Measurements from ENCODE around the gene SULT1E1.

SULT1E1 gene

DNA sequence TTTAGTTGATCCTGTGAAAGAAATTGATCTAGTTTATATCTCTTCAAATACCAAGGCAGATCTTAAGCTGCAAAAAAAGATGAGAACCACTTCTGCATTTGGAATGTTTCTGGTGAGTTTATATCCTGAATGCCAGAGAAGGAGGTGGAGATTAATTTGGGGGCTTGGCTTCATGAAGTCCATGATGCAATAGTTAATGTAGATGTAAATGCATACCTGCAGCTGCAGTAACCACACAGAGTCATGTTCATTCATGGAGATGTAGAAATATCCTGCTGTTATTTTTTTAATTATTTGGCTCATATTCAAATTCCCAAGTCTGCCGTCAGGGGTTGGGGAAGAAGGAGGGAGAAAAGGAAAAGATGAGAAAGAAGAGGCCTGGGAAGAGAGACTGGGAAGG, at the start of gene SULT1E1:
Gene SULT1E1, minus strand, starts transcription at position 94 of the 400 bp plus-strand sequence. CDS start 2,501 bp downstream, outside the sequence.
- DNase-seq, result no peak

DNA sequence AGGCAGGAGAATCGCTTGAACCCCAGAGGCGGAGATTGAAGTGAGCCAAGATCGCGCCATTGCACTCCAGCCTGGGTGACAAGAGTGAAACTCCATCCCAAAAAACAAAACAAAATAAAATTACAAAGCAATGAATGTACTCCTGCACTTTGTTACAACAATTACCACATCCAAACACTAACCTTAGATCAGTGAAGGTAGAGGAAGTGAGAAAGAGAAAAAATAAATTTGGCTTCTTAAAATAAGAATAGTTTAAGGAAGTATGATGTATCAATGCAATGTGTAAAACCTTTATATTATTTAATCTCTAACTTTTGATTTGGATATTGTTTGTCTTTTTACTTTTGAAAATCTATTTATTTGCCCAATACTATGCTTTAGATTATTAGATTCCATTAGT, 49.2 kb upstream of the SULT1E1 start:
- Mint-ChIP-seq H3K27ac (no peak overlapping the region), H3K36me3 (no peaks in the 10 kb centered on the region), H3K4me3 (no peak overlapping the region), H3K9me3 (no peaks in the 10 kb centered on the region), H3K27me3 (no peaks in the 10 kb centered on the region), H3K4me1 (no peaks in the 10 kb centered on the region)
- no peak for DNase-seq
- CTCF ChIA-PET, result no interaction called here

More for the DNA sequence above, at the start of gene SULT1E1:
- CTCF ChIA-PET, result no interaction called here
- H3K36me3 Mint-ChIP-seq, result no peaks in the 10 kb centered on the region
- no peak within 1 kb of the TSS for H3K4me3 Mint-ChIP-seq
- no peaks in the 10 kb centered on the region for H3K4me1 Mint-ChIP-seq
- no peaks in the 10 kb centered on the region for H3K27me3 Mint-ChIP-seq
- H3K9me3 Mint-ChIP-seq, result no peaks in the 10 kb centered on the region
- no peak within 1 kb of the TSS for H3K27ac Mint-ChIP-seq

DNA sequence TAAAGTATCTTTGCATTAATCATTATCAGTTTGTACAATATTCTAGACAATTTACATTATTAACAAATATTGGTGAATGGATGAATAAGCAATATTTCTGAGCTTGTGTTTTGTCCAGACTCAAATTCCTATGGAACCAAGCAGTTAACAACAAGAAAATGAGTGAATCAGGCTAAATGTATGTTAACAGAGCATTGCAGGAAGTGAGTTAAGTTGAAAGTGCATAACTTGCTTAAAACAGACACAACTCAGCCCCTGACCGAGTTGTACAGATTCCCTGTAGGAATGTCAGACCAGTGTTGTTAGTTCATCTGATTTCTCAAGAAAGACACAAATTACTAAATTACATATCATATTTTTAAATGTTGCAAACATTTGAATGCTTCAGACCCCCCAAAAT, 47.2 kb upstream of the SULT1E1 start:
- Mint-ChIP-seq H3K27me3 (no peaks in the 10 kb centered on the region), H3K36me3 (no peaks in the 10 kb centered on the region), H3K27ac (no peak overlapping the region), H3K9me3 (no peaks in the 10 kb centered on the region), H3K4me3 (no peak overlapping the region), H3K4me1 (no peaks in the 10 kb centered on the region)
- CTCF ChIA-PET, result no interaction called here
- DNase-seq, result no peak

DNA sequence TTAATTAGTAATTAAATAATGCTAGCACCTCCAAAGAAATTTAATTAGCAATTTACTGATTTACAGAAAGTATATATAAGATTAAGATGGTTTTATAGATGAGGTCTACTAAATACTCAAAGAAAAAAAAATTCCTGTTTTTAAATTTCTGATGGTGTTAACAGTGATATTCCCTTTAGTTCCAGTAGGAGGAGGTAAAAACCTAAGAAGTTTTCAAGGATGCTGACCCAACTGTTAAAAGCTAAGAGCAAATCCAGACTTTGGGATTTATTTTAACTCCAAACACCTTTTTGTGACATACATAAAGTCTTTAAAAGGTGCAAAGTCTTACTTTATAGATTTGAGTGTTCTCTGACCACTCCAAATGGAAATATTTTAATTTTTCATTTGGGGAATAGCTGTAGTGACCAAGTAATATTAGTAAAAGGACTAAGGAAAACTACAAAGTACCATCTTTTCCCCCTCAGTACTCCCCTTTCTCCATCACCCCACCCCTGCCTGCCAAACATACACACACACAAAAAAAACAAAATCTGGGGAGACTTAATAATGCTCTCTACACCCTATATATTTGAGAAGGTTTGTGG, 36.7 kb upstream of the SULT1E1 start:
- Mint-ChIP-seq H3K4me3 (no peak overlapping the region), H3K36me3 (no peaks in the 10 kb centered on the region), H3K9me3 (no peaks in the 10 kb centered on the region), H3K4me1 (no peaks in the 10 kb centered on the region), H3K27me3 (peaks cover 4% of the 10 kb centered on the region), H3K27ac (no peak overlapping the region)
- no peak for DNase-seq
- CTCF ChIA-PET, result no interaction called here

- H3K36me3 Mint-ChIP-seq, result no peaks in the 10 kb centered on the region
- CTCF ChIA-PET, result interaction anchor here (0.8 kb wide), 1 partner anchor 13 kb away, joined by 3 read pairs; no protein-coding TSS in a partner anchor
- no peaks in the 10 kb centered on the region for H3K9me3 Mint-ChIP-seq
- peaks cover 4% of the 10 kb centered on the region for H3K27me3 Mint-ChIP-seq
- H3K4me3 Mint-ChIP-seq, result no peak overlapping the region
- no peak overlapping the region for H3K27ac Mint-ChIP-seq
- DNase-seq, result no peak
- no peaks in the 10 kb centered on the region for H3K4me1 Mint-ChIP-seq
Measured at GRCh38 chr4:69894721-69895120, 34.8 kb upstream of the SULT1E1 start.

GRCh38 chr4:69894186-69894585, 34.2 kb upstream of the SULT1E1 start:
- H3K4me3 Mint-ChIP-seq, result no peak overlapping the region
- no peaks in the 10 kb centered on the region for H3K36me3 Mint-ChIP-seq
- H3K9me3 Mint-ChIP-seq, result no peaks in the 10 kb centered on the region
- H3K27me3 Mint-ChIP-seq, result peaks cover 4% of the 10 kb centered on the region
- CTCF ChIA-PET, result interaction anchor here (0.5 to 0.8 kb wide), 2 partner anchors 13 to 25 kb away, joined by 3 read pairs; no protein-coding TSS in a partner anchor
- H3K27ac Mint-ChIP-seq, result no peak overlapping the region
- no peaks in the 10 kb centered on the region for H3K4me1 Mint-ChIP-seq
- no peak for DNase-seq

- peaks cover 9% of the 10 kb centered on the region for H3K27me3 Mint-ChIP-seq
- no peak for DNase-seq
Measured at GRCh38 chr4:69888336-69888735, 28.4 kb upstream of the SULT1E1 start.

DNA sequence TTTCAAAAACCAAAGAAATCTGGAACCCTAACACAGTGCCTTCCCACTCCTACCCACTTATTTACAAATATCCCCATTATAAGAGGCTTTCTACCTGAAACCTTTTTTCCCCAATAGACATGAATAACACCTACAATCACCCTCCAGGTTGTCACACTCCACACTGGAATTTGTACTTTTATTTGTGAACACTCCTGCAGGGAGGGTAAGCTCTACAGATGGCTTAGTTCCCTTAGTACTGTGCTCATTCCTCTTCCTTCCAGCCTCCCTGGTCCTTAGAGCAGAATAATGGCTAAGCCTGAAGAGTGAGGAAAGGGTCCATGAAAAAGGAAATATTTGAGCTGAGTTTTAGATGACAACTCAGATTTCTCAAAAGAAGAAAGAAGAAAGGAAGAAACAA, 22.2 kb upstream of the SULT1E1 start:
- Mint-ChIP-seq H3K36me3 (no peaks in the 10 kb centered on the region), H3K4me1 (no peaks in the 10 kb centered on the region), H3K9me3 (no peaks in the 10 kb centered on the region), H3K27me3 (peaks cover 9% of the 10 kb centered on the region), H3K4me3 (no peak overlapping the region), H3K27ac (no peak overlapping the region)
- CTCF ChIA-PET, result interaction anchor here (2.4 to 2.8 kb wide), 2 partner anchors 59 to 192 kb away, joined by 15 to 16 read pairs; no protein-coding TSS in a partner anchor
- no peak for DNase-seq

More at GRCh38 chr4:69888336-69888735, 28.4 kb upstream of the SULT1E1 start:
- H3K4me3 Mint-ChIP-seq, result no peak overlapping the region
- H3K9me3 Mint-ChIP-seq, result no peaks in the 10 kb centered on the region
- H3K36me3 Mint-ChIP-seq, result no peaks in the 10 kb centered on the region
- CTCF ChIA-PET, result no interaction called here
- H3K27ac Mint-ChIP-seq, result no peak overlapping the region
- peaks cover 3% of the 10 kb centered on the region for H3K4me1 Mint-ChIP-seq

- H3K4me1 Mint-ChIP-seq, result no peaks in the 10 kb centered on the region
- no peaks in the 10 kb centered on the region for H3K9me3 Mint-ChIP-seq
- CTCF ChIA-PET, result interaction anchor here (0.7 to 2.9 kb wide), 7 partner anchors 13 to 196 kb away, joined by 3 to 20 read pairs (median 3); no protein-coding TSS in a partner anchor
- no peaks in the 10 kb centered on the region for H3K36me3 Mint-ChIP-seq
- no peak overlapping the region for H3K27ac Mint-ChIP-seq
- H3K27me3 Mint-ChIP-seq, result peaks cover 9% of the 10 kb centered on the region
- DNase-seq, result peak; percentile 45
- no peak overlapping the region for H3K4me3 Mint-ChIP-seq
Measured at GRCh38 chr4:69881173-69881773, 21.3 kb upstream of the SULT1E1 start.

DNA sequence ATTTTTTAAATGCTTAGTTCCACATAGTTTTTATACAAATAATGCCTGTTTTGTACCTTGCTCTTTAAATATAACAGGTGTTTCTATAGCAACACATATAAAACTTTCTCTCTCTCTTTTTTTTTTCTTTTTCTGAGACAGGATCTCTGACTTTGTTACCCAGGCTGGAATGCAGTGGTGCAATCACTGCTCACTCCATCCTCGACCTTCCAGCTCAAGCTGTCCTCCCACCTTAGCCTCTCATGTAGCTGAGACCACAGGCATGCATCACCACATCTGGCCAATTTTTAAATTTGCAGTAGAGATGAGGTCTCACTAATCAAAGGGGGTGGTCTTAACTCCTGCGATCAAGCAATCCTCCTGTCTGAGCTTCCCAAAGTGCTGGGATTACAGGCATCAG, 18.3 kb upstream of the SULT1E1 start:
- H3K27ac Mint-ChIP-seq, result no peak overlapping the region
- no peaks in the 10 kb centered on the region for H3K36me3 Mint-ChIP-seq
- no peak overlapping the region for H3K4me3 Mint-ChIP-seq
- no peak for DNase-seq
- no peaks in the 10 kb centered on the region for H3K9me3 Mint-ChIP-seq
- no peaks in the 10 kb centered on the region for H3K4me1 Mint-ChIP-seq
- CTCF ChIA-PET, result interaction anchor here (1.9 to 2.9 kb wide), 2 partner anchors 9 to 188 kb away, joined by 5 to 20 read pairs; no protein-coding TSS in a partner anchor
- peaks cover 3% of the 10 kb centered on the region for H3K27me3 Mint-ChIP-seq

DNA sequence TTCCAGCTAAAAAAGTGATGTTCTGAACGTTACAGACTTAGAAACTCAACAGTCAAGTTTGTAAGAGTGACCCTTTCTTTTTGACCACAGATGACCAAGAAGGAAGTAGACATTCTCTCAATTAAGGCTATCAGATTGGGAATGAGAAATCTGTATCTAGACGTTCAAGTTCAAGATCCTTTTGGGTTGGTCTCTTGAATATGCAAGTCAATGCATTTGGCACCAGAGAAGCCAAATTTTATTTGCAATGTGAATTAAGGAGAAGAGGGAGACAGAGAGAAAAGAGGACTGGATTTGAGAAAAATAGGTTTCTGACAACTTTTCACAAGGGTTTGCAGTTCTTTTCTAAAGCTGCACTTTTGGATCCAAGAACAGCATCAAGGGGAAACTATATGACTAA, 17.5 kb upstream of the SULT1E1 start:
- no peak overlapping the region for H3K27ac Mint-ChIP-seq
- CTCF ChIA-PET, result interaction anchor here (1.4 to 1.7 kb wide), 2 partner anchors 10 to 38 kb away, joined by 3 to 4 read pairs; no protein-coding TSS in a partner anchor
- no peak for DNase-seq
- H3K4me1 Mint-ChIP-seq, result no peaks in the 10 kb centered on the region
- H3K27me3 Mint-ChIP-seq, result peaks cover 4% of the 10 kb centered on the region
- no peaks in the 10 kb centered on the region for H3K9me3 Mint-ChIP-seq
- no peak overlapping the region for H3K4me3 Mint-ChIP-seq
- H3K36me3 Mint-ChIP-seq, result no peaks in the 10 kb centered on the region

- H3K36me3 Mint-ChIP-seq, result no peaks in the 10 kb centered on the region
- H3K27me3 Mint-ChIP-seq, result peaks cover 7% of the 10 kb centered on the region
- no peak for DNase-seq
- H3K4me1 Mint-ChIP-seq, result no peaks in the 10 kb centered on the region
- no peak overlapping the region for H3K27ac Mint-ChIP-seq
- no peaks in the 10 kb centered on the region for H3K9me3 Mint-ChIP-seq
- CTCF ChIA-PET, result interaction anchor here (1.4 to 1.7 kb wide), 2 partner anchors 9 to 52 kb away, joined by 3 to 4 read pairs; no protein-coding TSS in a partner anchor
- H3K4me3 Mint-ChIP-seq, result no peak overlapping the region
Measured at GRCh38 chr4:69876071-69876470, 16.1 kb upstream of the SULT1E1 start.

DNA sequence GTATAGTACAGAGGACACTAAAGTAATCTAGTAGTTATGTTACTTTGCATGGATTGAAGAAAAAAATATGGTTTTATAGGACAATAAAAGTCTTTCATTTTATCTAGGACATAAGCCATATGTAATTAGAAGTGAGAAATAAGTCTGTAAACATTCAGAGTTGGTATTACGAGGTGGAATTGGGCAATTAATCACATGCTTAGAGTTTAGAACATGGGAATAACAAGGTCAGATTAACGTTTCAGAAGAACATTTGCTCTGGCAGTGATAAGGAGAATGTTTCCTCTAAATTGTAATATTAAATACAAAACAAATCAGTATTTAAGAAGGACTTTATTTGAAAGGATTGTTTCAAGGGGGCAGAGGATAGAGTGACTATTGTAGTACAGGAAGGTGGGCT, 15.6 kb upstream of the SULT1E1 start:
- Mint-ChIP-seq H3K9me3 (no peaks in the 10 kb centered on the region), H3K4me1 (no peaks in the 10 kb centered on the region), H3K27ac (no peak overlapping the region), H3K36me3 (no peaks in the 10 kb centered on the region), H3K27me3 (peaks cover 7% of the 10 kb centered on the region), H3K4me3 (no peak overlapping the region)
- no peak for DNase-seq
- CTCF ChIA-PET, result interaction anchor here (1.4 kb wide), 1 partner anchor 51 kb away, joined by 3 read pairs; no protein-coding TSS in a partner anchor

GRCh38 chr4:69874507-69874906, 14.6 kb upstream of the SULT1E1 start:
- H3K27me3 Mint-ChIP-seq, result peaks cover 7% of the 10 kb centered on the region
- CTCF ChIA-PET, result no interaction called here
- H3K36me3 Mint-ChIP-seq, result no peaks in the 10 kb centered on the region
- no peak overlapping the region for H3K27ac Mint-ChIP-seq
- no peaks in the 10 kb centered on the region for H3K9me3 Mint-ChIP-seq
- H3K4me1 Mint-ChIP-seq, result no peaks in the 10 kb centered on the region
- no peak for DNase-seq
- H3K4me3 Mint-ChIP-seq, result no peak overlapping the region

DNA sequence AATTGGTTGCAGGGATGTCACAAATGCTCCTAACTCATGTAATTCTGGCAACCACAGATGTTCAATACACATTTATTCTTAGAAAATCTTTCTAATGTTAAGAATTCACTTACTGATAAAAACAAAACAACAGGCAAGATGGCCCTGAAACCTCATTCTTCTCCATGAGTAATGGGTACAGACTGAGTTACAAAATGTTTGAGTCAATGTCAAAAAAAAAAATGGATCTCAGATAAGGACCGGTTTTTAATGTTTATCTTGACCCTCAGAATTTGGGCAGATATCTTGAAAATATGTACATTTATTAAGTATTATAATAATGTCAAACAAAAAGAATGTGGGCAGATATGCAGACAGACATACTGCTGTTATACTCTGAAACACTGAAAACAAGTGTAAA, 1.8 kb upstream of the SULT1E1 start:
- Mint-ChIP-seq H3K4me3 (no peak overlapping the region), H3K4me1 (no peaks in the 10 kb centered on the region), H3K27ac (no peak overlapping the region), H3K27me3 (no peaks in the 10 kb centered on the region), H3K36me3 (no peaks in the 10 kb centered on the region), H3K9me3 (no peaks in the 10 kb centered on the region)
- CTCF ChIA-PET, result interaction anchor here (0.8 kb wide), 1 partner anchor 10 kb away, joined by 3 read pairs; no protein-coding TSS in a partner anchor
- no peak for DNase-seq
